Measurements from ENCODE around the gene CTNNA2.
"Not testable (repeated sequence)": the region's sequence is repeated elsewhere in the genome, so short reads cannot be mapped to it uniquely, and the experiment has no call there.

Gene CTNNA2

DNA sequence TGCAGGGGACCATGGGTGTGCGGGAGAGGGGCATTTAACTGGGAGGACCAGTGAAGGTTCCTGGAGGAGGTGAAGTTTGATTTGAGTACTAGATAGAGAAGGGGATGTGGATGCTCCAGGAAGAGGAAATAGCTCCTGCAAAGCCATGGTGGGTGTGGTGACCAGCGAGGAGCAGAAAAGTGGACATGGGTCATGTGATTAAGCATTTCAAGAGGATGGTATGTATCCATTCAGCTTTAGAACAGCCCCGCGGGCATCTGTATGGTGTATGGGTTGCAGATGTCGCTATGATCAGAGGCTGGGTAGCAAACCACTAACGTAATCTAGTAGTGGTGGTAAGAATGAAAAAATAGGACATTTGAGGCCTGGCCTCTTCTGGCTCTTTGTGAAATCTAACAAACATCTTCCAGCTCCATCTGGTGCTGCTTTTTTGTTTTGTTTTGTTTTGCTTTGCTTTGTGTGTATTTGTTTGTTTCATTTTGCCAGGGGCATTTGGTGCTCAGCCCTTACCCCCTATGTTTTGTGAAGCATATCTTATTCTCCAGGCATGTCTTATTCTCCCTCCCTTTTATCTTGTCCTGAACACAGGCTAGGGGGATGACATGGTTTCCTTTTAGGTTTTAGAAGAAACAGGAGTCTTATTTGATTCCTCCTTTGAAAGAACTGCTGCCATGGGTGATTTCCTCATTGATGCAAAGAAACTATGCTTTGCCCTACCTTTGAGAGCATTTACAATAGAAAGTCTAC is 565.6 kb downstream of the CTNNA2 start:
- no peak overlapping the region for H3K4me3 ChIP-seq (ENCODE audit: low read length)
- DNase-seq (ENCODE audit: low read depth, low spot score): no peak

DNA sequence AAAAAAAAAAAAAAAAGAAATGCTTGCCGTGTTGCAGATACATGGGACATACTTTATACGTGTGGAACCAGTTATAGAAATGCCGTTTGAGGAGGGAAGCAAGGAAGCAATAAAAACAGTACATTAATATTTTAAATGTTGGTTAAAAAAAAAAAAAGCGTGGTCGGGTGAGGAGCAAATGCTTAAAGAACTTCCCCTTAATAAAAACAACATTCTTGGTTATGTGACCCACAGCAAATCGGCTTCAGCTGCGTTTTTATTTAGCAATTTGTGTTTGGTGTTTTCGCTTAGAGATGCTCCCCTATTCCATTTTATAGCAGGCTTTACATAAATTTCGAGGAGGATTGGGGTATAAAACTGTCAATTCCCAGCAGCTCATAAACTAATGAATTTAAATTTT is 568.1 kb downstream of the CTNNA2 start:
- no peak for DNase-seq (ENCODE audit: low read depth, low spot score)
- no peak overlapping the region for H3K4me3 ChIP-seq (ENCODE audit: low read length)

DNA sequence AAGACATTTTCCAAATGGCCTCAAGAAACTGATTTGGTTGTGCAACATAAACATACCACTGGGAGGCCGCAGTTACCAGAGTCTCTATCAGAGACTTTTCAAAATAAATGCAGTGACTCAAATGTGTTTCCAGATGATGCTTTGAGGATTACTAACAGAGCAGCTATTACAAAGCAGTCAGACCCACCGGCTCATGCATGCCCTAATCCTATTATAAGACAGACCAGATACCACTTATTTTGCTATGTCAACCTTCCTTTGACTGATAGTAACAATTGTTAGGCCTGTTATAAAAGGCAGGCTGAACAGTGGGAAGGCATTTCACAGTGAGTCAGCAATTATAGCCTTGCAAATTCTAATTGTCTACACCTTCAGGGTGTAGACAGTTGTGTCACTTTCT is 574.0 kb downstream of the CTNNA2 start:
- DNase-seq (ENCODE audit: low read depth, low spot score): no peak
- H3K4me3 ChIP-seq (ENCODE audit: low read length): no peak overlapping the region

DNA sequence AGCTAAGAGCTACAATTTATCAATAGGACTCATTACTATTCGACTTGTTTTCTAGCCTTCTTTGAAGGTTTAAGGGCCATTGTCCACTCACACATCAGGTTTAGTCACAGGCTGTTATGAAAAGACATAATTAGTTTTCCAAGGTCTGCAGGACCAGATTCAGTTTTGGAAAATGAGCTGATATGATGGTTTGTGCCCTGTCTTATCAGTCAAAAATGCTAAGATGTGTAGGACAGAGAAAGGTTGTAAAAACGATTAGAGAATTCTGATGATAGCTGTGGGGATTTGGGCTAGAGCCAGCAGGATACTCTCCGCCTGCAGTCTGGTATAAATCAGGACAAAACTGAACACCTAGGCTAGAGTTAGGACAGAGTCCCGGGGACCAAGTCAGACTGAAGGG is 578.4 kb downstream of the CTNNA2 start:
- H3K4me3 ChIP-seq (ENCODE audit: low read length): no peak overlapping the region

DNA sequence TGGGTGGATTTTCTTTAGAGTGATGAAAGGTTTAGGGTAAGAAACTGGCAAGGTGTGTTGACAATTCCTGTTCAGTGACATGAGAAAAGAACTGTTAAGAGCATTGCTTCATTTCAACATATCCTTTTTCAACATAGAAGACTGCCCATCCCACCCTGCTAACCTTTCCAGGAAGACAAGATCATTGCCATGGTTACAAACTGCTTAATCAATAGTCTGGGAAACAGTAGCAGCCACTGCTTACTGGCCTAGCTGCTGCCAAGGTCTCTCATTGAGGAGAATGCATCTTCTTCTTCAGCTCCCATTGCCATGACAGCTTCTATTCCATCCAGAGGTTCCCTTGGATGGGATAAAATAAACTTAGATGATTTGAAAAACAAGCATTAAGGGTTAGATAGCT is 579.6 kb downstream of the CTNNA2 start:
- no peak for DNase-seq (ENCODE audit: low read depth, low spot score)

More for the DNA sequence above, 578.4 kb downstream of the CTNNA2 start:
- no peak for DNase-seq (ENCODE audit: low read depth, low spot score)

DNA sequence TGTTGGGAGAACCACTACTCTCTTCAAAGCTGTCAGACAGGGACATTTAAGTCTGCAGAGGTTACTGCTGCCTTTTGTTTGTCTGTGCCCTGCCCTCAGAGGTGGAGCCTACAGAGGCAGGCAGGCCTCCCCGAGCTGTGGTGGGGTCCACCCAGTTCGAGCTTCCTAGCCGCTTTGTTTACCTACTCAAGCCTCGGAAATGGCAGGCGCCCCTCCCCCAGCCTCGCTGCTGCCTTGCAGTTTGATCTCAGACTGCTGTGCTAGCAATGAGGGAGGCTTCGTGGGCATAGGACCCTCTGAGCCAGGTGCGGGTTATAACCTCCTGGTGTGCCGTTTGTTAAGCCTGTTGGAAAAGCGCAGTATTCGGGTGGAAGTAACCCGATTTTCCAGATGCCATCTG is 585.7 kb downstream of the CTNNA2 start:
- not testable (repeated sequence) for DNase-seq (ENCODE audit: low read depth, low spot score); H3K4me3 ChIP-seq (ENCODE audit: low read length)

More for the DNA sequence above, 579.6 kb downstream of the CTNNA2 start:
- H3K4me3 ChIP-seq (ENCODE audit: low read length): no peak overlapping the region

DNA sequence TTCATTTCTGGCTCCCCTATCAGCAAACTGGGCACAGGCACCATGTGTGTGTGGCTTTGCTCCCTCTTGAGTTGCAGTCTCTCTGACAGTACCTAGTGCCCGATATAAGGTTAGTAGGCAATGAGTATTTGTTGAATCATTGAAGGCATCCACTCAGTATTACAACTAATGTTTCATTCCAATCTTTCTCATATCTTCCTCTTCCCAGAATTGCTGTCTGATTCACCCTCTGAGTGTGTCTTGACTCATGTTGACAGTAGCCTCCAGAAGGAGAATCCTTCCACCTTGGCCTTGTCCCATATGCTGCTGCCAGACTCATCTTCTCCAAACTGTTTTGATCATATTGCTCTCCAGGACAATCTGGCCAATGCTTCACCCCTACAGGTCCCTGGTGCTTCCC is 589.2 kb downstream of the CTNNA2 start:
- DNase-seq (ENCODE audit: low read depth, low spot score): no peak
- no peak overlapping the region for H3K4me3 ChIP-seq (ENCODE audit: low read length)

DNA sequence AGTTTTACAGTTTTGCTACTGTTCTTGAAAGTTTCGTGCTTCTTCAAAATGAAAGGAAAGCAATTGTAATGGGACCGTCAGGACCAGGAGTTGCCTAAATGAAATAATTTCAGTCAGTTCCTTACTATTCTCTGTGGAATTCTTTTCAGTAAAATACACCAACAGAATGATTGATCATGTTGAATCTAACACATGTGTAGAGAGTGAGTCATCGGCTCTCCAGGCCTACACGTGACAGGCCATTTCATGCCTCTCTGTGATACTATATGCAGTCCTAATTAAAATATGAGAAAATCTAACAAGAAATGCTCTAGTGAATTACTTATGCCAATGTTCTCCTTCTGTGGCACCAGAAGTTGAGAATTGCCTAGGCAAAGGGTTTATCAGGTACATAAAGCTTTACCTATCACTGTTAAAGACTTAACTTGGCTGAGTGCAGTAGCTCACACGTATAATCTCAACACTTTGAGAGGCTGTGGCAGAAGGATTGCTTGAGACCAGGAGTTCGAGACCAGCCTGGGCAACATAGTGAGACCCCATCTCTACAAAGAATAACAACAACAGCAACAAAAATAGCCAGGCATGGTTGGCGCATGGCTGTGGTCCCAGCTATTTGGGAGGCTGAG is 592.3 kb downstream of the CTNNA2 start:
- H3K4me3 ChIP-seq (ENCODE audit: low read length): no peak overlapping the region
- no peak for DNase-seq (ENCODE audit: low read depth, low spot score)

DNA sequence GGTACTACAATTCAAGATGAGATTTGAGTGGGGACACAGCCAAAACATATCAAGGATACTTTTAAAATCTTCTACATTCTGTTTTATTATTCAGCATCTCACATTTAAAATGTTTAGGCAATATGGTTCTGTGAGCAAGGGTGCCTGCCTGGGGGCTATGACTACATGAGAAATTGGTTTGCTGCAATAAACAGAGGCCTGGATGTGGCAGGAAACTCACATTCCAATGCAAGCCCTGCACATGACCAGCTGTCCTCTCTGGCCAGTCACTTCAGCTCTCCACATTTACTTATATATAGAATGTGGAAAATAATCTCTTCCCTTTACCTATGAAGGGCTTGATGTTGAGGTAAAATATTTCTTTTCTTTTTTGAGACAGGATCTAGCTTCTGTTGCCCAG is 598.3 kb downstream of the CTNNA2 start:
- DNase-seq (ENCODE audit: low read depth, low spot score): no peak
- H3K4me3 ChIP-seq (ENCODE audit: low read length): no peak overlapping the region

DNA sequence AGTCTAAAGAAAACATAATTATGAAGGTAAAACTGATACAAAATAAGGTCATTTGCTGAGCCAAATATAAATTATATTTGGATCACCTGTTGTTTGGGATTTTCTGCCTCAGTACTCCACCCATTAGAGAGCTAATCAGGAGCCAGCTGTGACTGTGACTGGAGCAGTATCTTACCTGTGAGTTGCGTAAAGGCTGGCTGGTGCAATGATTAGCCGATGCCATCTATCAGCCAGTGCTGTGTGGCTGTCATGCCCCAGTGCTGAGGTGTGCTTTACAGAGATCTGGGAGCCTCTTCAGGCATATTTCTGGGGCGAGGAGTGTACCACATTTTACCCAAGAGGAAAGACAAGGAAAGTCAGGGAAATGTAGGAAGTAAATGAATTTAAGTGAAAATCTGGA is 599.9 kb downstream of the CTNNA2 start:
- no peak overlapping the region for H3K4me3 ChIP-seq (ENCODE audit: low read length)
- DNase-seq (ENCODE audit: low read depth, low spot score): no peak

DNA sequence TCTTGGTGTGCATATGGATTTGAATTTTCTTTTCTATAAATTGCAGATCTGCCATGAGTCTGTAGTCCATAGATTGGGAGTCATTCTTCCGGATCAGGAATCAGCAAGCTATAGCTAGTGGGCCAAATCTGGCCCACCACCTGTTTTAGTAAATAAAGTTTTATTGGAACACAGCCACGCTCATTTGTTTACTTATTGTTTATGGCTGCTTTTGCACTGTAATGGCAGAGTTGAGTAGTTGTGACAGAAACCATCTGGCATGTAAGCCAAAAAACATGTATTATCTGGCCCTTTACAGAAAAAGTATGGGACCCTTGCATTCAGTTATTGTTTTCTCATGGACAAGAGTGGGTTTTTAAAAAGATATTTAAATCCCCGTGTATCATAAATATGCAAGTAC is 600.5 kb downstream of the CTNNA2 start:
- no peak overlapping the region for H3K4me3 ChIP-seq (ENCODE audit: low read length)
- no peak for DNase-seq (ENCODE audit: low read depth, low spot score)

DNA sequence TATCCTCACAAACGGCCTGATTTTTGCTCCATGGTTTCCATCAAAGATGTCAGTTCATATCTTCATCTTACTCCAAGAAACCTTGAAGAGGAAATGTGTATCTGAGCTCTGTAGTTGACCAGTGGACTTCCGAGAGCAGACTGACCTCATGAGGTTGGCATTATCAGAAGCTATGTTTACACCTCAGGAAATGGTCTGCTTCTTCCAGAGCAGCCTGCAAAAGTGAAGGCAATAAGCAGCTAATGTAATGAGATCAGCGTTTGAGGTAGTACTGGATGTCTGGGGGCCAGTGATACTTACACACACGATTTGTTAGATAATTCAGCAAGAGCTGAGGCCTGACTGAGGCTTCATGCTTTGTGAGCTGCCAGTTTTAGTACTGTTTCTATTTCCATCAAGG is 602.0 kb downstream of the CTNNA2 start:
- no peak for DNase-seq (ENCODE audit: low read depth, low spot score)
- H3K4me3 ChIP-seq (ENCODE audit: low read length): no peak overlapping the region

DNA sequence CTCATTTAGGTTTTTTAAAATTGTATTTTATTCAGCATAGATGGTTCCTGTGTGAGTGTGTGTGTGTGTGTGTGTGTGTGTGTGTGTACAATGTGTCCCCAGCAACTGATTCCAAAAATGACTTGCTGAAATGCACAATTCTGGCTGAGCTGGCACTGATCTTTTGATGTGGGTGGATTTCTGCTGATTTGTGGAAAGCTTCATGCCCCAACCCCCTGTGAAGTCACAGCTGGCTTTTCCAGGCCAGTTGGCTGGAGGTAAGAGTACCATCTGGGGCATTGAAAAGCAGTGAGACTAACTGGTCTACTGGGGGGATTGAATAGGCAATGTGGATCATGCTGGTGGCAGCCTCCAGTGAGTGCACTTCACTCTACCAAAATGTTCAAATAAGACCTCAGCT is 604.5 kb downstream of the CTNNA2 start:
- no peak for DNase-seq (ENCODE audit: low read depth, low spot score)
- no peak overlapping the region for H3K4me3 ChIP-seq (ENCODE audit: low read length)

DNA sequence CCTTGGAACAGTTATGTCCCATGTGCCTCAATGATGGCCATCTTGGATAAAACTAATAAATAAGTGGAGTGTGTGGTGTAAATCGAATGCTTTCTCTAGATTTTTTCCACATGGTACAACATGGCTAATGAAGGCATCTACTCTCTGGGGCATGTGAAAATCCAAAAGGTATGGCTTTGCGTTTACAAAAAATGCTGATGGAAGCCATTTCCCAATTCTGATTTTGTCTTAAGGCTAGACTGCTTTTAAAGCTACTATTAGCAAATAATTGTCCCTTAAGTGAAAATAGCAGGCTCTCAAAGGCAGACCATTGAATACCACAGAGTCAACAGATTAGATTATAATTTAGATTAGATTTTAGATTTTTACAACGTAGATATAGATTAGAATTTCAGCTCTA is 608.0 kb downstream of the CTNNA2 start:
- no peak overlapping the region for H3K4me3 ChIP-seq (ENCODE audit: low read length)
- no peak for DNase-seq (ENCODE audit: low read depth, low spot score)

DNA sequence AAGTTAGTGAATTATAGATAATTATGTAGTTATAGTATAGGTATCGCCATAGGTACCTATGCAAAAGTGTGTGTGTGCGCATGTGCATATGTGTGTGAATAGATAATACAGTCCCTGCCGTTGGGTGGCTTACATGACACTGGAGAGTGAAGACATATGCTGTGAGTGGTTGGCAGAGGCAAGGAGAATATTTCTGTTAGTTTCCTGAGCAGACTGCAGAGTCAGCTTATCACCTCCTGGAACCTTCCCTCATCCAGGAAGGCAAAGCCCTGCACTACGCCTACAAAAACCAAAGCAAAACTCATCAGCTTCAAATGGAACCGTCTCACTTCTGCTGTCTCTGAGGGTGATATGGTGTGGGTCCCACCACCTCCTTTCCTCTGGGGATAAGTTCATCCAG is 609.8 kb downstream of the CTNNA2 start:
- DNase-seq (ENCODE audit: low read depth, low spot score): no peak
- no peak overlapping the region for H3K4me3 ChIP-seq (ENCODE audit: low read length)

DNA sequence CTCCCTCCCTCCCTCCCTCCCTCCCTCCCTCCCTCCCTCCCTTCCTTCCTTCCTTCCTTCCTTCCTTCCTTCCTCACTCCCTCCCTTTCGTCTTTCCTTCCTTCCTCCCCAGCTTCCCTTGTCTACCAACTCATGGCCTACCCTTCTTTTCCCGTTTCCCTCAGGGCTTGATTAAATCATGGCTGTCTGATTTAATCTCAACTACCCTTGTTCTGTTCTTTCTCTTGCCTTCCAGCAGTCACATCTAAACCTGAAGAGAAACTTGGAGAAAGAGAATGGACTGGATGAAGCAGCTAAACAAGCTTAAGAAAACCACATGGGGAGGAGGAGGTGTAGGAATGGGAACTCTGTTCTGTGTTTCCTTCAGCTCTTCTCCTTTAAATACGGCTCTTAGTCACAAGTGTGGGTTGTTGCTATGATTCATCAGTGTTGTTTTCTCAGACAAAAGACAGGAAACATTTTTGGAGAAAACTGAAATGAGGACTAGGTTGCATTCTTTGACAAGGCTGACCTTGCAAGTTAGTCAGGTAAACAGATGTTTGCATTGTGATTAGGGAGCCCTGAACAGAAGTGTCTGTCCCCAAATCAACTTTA is 613.8 kb downstream of the CTNNA2 start:
- no peak overlapping the region for H3K4me3 ChIP-seq (ENCODE audit: low read length)
- no peak for DNase-seq (ENCODE audit: low read depth, low spot score)

DNA sequence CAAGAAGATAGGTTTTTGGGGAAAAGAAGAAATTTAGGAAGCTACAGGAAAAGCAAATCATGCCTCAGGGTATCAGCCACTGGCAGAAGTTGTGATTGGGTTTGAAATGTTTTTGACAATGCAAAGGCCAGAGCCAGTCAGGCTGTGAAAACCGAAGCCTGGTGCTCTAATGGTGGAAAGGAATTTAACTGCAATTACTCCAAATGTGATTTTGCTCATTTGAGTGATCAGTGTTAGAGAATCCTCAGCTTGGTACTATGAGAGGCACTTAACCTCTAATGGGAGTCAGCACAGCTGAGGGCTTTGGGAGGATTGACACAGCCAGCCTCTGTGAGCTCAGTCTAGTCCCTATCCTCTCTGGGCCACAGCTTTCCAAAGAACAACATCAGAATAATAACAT is 615.2 kb downstream of the CTNNA2 start:
- no peak overlapping the region for H3K4me3 ChIP-seq (ENCODE audit: low read length)
- no peak for DNase-seq (ENCODE audit: low read depth, low spot score)

DNA sequence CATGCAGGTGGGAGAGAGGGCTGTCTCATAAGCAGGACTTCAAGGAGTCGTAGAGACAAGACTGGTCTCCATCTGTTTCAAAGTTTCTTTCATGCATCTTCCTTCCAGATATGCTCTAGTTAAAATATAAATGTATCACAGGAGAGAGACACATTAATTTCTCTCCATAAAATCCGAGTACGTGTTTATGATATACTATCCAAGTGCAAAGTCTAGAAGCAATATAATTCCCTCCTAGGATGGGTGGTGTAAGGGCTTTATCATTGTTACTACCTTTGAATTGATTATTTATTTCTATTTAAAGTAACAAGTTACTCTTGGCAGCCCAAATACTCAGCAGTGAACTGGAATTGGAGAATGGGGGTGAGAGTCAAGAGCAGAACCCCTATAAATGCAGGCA is 619.4 kb downstream of the CTNNA2 start:
- no peak overlapping the region for H3K4me3 ChIP-seq (ENCODE audit: low read length)
- no peak for DNase-seq (ENCODE audit: low read depth, low spot score)

DNA sequence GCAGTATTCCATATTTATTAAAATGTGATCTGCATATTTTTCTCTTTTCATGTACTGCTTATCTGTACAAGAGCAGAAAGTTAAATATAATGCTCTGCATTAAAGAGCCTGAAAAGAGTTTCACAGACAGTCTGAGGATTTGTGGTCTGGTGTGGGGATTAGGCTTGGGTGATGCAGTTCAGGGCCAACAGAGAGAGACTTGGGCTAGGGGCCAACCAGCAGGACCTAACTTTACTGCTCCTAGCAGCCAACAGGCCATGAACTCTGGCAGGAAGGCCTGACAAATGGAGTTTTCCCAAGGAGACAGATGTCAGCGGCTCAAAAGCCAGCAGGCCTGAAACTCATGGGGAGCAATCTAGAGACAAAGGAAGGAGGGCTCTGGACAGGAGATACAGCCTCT is 622.1 kb downstream of the CTNNA2 start:
- no peak for DNase-seq (ENCODE audit: low read depth, low spot score)
- no peak overlapping the region for H3K4me3 ChIP-seq (ENCODE audit: low read length)

DNA sequence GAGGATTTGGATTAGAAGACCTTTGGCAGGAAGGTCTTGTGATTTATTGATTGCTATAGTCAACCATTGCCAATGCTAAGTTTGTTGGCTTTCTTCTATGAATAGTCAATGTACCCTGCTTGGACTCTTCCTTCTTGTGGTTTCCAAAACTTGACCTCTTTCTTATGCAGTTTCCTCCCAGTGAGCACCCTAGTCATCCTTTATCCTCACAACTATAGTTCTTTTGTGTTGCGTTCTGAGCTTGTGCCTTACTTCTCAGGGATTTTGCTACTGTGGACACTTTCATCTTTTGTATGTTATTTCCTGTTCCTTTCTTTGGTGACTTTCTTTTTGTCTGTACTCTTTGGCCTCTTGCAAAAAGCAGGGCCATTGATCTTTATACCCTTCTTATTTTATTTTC is 623.5 kb downstream of the CTNNA2 start:
- DNase-seq (ENCODE audit: low read depth, low spot score): no peak
- H3K4me3 ChIP-seq (ENCODE audit: low read length): no peak overlapping the region

DNA sequence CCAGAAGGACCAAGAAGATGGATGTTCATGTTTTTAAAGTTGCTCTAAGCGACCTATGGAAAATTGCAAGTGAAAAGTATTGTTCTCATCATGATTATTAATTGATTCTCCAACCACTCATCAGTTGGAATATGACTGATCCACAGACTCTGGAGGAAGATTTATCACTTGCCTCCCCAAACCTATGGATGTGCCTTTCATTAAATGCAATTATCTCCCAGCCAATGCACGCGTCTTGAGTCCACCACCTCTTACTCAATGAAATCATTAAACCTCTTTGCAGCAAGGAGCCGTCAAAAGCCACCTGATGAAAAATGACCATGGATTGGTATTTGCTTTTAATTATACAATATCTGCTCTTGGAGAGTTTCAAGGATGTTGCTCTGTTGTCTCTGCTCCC is 626.1 kb downstream of the CTNNA2 start:
- no peak for DNase-seq (ENCODE audit: low read depth, low spot score)
- no peak overlapping the region for H3K4me3 ChIP-seq (ENCODE audit: low read length)

All from Jurkat, Clone E6-1 (cell line).